Endothelial cell (in vitro differentiated cells): ENCODE results near the gene HPD. TPM values are rescaled to one million over a fixed set of nuclear protein-coding genes. Genes with fewer than 3 reads are reported as not detected.

Source experiments
- DNase-seq: peaks from one replicate; pipeline ENCODE4 v3.0.0; 2021; ENCODE audit warnings: low spot score
- H3K27ac Mint-ChIP-seq: one replicate; pipeline ENCODE4 v1.8.0; 2021; ENCODE audit warnings: mixed read lengths, inconsistent platforms; ENCODE audit not compliant: unreplicated experiment
- H3K27me3 Mint-ChIP-seq: one replicate; pipeline ENCODE4 v1.8.0; 2021; ENCODE audit warnings: mild to moderate bottlenecking, moderate library complexity, mixed read lengths, inconsistent platforms; ENCODE audit not compliant: unreplicated experiment
- H3K36me3 Mint-ChIP-seq: one replicate; pipeline ENCODE4 v1.8.0; 2021; ENCODE audit warnings: mild to moderate bottlenecking, low read depth, mixed read lengths, inconsistent platforms; ENCODE audit not compliant: unreplicated experiment
- H3K4me1 Mint-ChIP-seq: one replicate; pipeline ENCODE4 v1.8.0; 2021; ENCODE audit warnings: mild to moderate bottlenecking, mixed read lengths, inconsistent platforms; ENCODE audit not compliant: unreplicated experiment
- H3K4me3 Mint-ChIP-seq: one replicate; pipeline ENCODE4 v1.8.0; 2021; ENCODE audit warnings: mild to moderate bottlenecking, mixed read lengths, inconsistent platforms; ENCODE audit not compliant: unreplicated experiment
- H3K9me3 Mint-ChIP-seq: one replicate; pipeline ENCODE4 v1.8.0; 2021; ENCODE audit warnings: mixed read lengths, inconsistent platforms; ENCODE audit not compliant: unreplicated experiment
- CTCF ChIP-seq: fragments of 200-600 bp; sonication (generic); IDR thresholded peaks from one replicate; pipeline ENCODE4 v1.5.0; 2021; ENCODE audit warnings: antibody characterized with exemption; ENCODE audit not compliant: unreplicated experiment
- total RNA-seq: library from RNA; stranded (reverse); fragmentation: NEBNext Ultra II Directional; extraction: Animal tissue kit (Norgen Biotek cat#: 25700); gene quantifications from one replicate; pipeline ENCODE4 v1.2.1, GENCODE V29; 2021; ENCODE audit not compliant: unreplicated experiment

HPD gene
- total RNA-seq, 1 donor from 2014 or later, result not detected

GRCh38 chr12:121828826-121829225 lies 29.8 kb downstream of the HPD start:
- Mint-ChIP-seq H3K4me3 (peak overlapping the region; percentile 34), H3K36me3 (peaks cover 40% of the 10 kb centered on the region), H3K4me1 (peaks cover 2% of the 10 kb centered on the region), H3K9me3 (no peaks in the 10 kb centered on the region), H3K27ac (peak overlapping the region; percentile 70), H3K27me3 (peaks cover 19% of the 10 kb centered on the region)
- TF ChIP-seq CTCF, result no peak
- DNase-seq, result no peak

- Mint-ChIP-seq H3K27me3 (peaks cover 19% of the 10 kb centered on the region), H3K4me1 (peaks cover 2% of the 10 kb centered on the region), H3K27ac (peak overlapping the region; percentile 70), H3K4me3 (peak overlapping the region; percentile 34), H3K36me3 (peaks cover 40% of the 10 kb centered on the region), H3K9me3 (no peaks in the 10 kb centered on the region)
- TF ChIP-seq CTCF, result no peak
- DNase-seq, result no peak
These were observed 30.4 kb downstream of the HPD start for GRCh38 chr12:121828306-121828705.

- H3K27me3 Mint-ChIP-seq, result peaks cover 19% of the 10 kb centered on the region
- H3K27ac Mint-ChIP-seq, result no peak overlapping the region
- TF ChIP-seq CTCF, result no peak
- peaks cover 38% of the 10 kb centered on the region for H3K36me3 Mint-ChIP-seq
- H3K4me3 Mint-ChIP-seq, result peak overlapping the region; percentile 10
- no peak for DNase-seq
- peaks cover 2% of the 10 kb centered on the region for H3K4me1 Mint-ChIP-seq
- no peaks in the 10 kb centered on the region for H3K9me3 Mint-ChIP-seq
These were observed 31.1 kb downstream of the HPD start for GRCh38 chr12:121827351-121828099.

- TF ChIP-seq CTCF, result no peak
- peak overlapping the region; percentile 87 for H3K27ac Mint-ChIP-seq
- H3K27me3 Mint-ChIP-seq, result peaks cover 19% of the 10 kb centered on the region
- no peaks in the 10 kb centered on the region for H3K9me3 Mint-ChIP-seq
- H3K36me3 Mint-ChIP-seq, result peaks cover 31% of the 10 kb centered on the region
- no peak for DNase-seq
- peak overlapping the region; percentile 77 for H3K4me3 Mint-ChIP-seq
- peaks cover 2% of the 10 kb centered on the region for H3K4me1 Mint-ChIP-seq
These were observed 32.1 kb downstream of the HPD start for GRCh38 chr12:121826318-121827150.
